ES-I3 (cell line): Measurements from ENCODE around the gene PLPP6.

ENCODE experiments used
- H3K36me3 ChIP-seq: 2 replicates; pipeline ENCODE4 v1.6.1; 2013; ENCODE audit warnings: mild to moderate bottlenecking, low read length, control low read depth, moderate library complexity; ENCODE audit not compliant: insufficient read depth
- H3K4me1 ChIP-seq: 2 replicates; pipeline ENCODE4 v1.6.1; 2013; ENCODE audit warnings: mild to moderate bottlenecking, control low read depth, low read length; ENCODE audit not compliant: insufficient read depth
- H3K9ac ChIP-seq: 2 replicates; pipeline ENCODE4 v1.6.1; 2013; ENCODE audit warnings: low read depth, mild to moderate bottlenecking, low read length, moderate library complexity
- H3K9me3 ChIP-seq: 2 replicates; pipeline ENCODE4 v1.6.1; 2013; ENCODE audit warnings: mild to moderate bottlenecking, low read length, moderate library complexity; ENCODE audit not compliant: control insufficient read depth, insufficient read depth

Gene PLPP6

GRCh38 chr9:4669890-4670289, 7.8 kb downstream of the PLPP6 start:
- H3K4me1 ChIP-seq = peaks cover 10% of the 10 kb centered on the region; the same call in 1 of the 2 replicates

GRCh38 chr9:4670591-4670990, 8.5 kb downstream of the PLPP6 start:
- Histone ChIP-seq H3K36me3 (no peaks in the 10 kb centered on the region), H3K9me3 (no peaks in the 10 kb centered on the region), H3K4me1 (peaks cover 4% of the 10 kb centered on the region; the same call in 1 of the 2 replicates), H3K9ac (no peak overlapping the region)

More at GRCh38 chr9:4669890-4670289, 7.8 kb downstream of the PLPP6 start:
- no peaks in the 10 kb centered on the region for H3K36me3 ChIP-seq
- H3K9ac ChIP-seq = no peak overlapping the region
- H3K9me3 ChIP-seq = no peaks in the 10 kb centered on the region

DNA sequence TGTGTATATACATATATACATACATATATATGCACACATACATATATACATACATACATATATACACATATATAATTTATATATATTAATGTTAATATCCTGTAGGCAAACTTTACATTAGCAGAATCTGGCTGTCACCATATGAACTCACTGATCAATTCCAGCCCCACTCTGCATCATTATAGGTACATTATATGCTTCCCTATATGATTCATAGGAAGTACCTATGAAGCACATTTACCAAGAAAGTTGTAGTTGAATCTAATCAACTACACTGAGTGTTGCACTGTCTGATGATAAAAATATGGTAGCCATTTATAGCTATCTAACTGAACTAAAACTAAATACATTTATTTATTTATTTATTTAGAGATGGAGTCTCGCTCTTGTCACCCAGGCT, 9.6 kb downstream of the PLPP6 start:
- no peaks in the 10 kb centered on the region for H3K36me3 ChIP-seq
- H3K9ac ChIP-seq = no peak overlapping the region
- peaks cover 4% of the 10 kb centered on the region; the same call in 1 of the 2 replicates for H3K4me1 ChIP-seq
- H3K9me3 ChIP-seq = no peaks in the 10 kb centered on the region

- no peaks in the 10 kb centered on the region for H3K36me3 ChIP-seq
- no peaks in the 10 kb centered on the region for H3K9me3 ChIP-seq
- H3K9ac ChIP-seq = no peak overlapping the region
- peaks cover 14% of the 10 kb centered on the region for H3K4me1 ChIP-seq
Observed at GRCh38 chr9:4674783-4675182, 12.7 kb downstream of the PLPP6 start.

DNA sequence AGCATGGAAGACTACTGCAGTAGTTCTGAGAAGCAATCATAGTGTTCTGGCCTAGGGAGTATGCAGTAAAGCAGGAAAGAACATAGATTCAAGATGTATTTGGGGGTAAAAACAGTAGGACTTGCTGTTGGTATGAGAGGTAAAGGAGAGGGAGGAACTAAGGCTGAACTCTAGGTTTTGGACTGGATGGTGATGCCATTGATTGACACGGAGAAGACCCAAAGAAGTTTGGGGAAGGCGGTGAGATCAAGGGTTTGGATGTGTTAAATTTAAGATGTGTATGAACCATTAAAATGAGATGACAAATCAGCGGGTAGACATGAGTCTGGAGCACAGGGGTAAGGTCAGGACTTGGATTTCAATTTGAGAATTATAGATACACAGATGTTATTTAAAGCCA, 15.3 kb downstream of the PLPP6 start:
- peaks cover 11% of the 10 kb centered on the region for H3K4me1 ChIP-seq
- H3K36me3 ChIP-seq = no peaks in the 10 kb centered on the region
- no peaks in the 10 kb centered on the region for H3K9me3 ChIP-seq
- H3K9ac ChIP-seq = no peak overlapping the region

GRCh38 chr9:4678679-4679267, 16.7 kb downstream of the PLPP6 start:
- Histone ChIP-seq H3K9ac (peak overlapping the region; percentile 88), H3K9me3 (no peaks in the 10 kb centered on the region), H3K36me3 (no peaks in the 10 kb centered on the region), H3K4me1 (peaks cover 11% of the 10 kb centered on the region)

GRCh38 chr9:4679268-4680172, 17.4 kb downstream of the PLPP6 start, which contains the start of gene CDC37L1:
CDC37L1 (plus strand) TSS chr9:4679569; CDS start chr9:4679768, 199 bp downstream.
- peaks cover 11% of the 10 kb centered on the region for H3K4me1 ChIP-seq
- H3K9ac ChIP-seq = peak within 1 kb of the TSS; percentile 88
- no peaks in the 10 kb centered on the region for H3K9me3 ChIP-seq
- H3K36me3 ChIP-seq = peaks cover under 1% of the 10 kb centered on the region; the same call in 1 of the 2 replicates

- H3K9me3 ChIP-seq = no peaks in the 10 kb centered on the region
- H3K36me3 ChIP-seq = peaks cover 4% of the 10 kb centered on the region; the same call in 1 of the 2 replicates
- H3K9ac ChIP-seq = peak overlapping the region; percentile 88
- H3K4me1 ChIP-seq = peaks cover 11% of the 10 kb centered on the region
Observed at GRCh38 chr9:4680173-4680525, 18.1 kb downstream of the PLPP6 start.

DNA sequence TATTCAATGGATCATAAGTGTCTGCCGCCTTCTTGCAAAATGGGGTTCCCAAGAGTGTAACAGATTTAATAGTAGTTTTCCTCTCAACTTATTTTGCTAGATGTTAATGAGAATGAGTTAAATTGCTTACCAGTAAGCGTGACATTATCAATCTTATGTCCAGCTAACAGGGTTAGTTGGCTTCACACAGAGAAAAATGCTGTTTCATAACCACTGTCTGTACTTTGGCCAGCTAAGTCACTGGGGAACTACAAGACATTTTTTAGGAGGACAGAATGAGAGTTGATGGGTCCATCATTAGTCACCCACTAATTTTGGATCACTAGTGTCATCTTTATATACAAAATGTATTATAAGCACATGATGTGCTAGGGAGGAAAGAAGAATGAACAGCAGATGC, 18.7 kb downstream of the PLPP6 start:
- Histone ChIP-seq H3K4me1 (peaks cover 11% of the 10 kb centered on the region), H3K36me3 (peaks cover 4% of the 10 kb centered on the region; the same call in 1 of the 2 replicates), H3K9me3 (no peaks in the 10 kb centered on the region), H3K9ac (peak overlapping the region; percentile 88)

- Histone ChIP-seq H3K36me3 (peaks cover 4% of the 10 kb centered on the region; the same call in 1 of the 2 replicates), H3K9me3 (no peaks in the 10 kb centered on the region), H3K9ac (no peak overlapping the region), H3K4me1 (no peaks in the 10 kb centered on the region)
Observed at GRCh38 chr9:4684820-4685219, 22.7 kb downstream of the PLPP6 start.

DNA sequence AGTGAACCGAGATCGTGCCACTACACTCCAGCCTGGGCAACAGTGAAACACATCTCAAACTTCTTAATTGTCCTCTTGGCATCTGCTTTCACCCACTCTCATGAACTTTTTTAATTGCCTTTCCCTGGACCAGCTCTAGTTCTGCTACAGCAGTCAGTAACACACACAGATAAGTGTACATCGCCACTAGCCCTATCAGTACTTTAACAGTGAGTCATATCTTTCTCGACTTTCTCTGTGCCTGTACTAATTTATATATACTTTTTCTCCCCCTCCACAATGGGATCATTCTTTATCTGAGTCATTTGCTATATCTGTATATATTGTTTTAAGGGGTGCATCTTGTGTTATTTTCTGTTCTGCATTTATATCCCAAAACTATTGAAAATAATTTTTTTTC, 24.0 kb downstream of the PLPP6 start:
- Histone ChIP-seq H3K4me1 (no peaks in the 10 kb centered on the region), H3K9ac (no peak overlapping the region), H3K36me3 (peaks cover 4% of the 10 kb centered on the region; the same call in 1 of the 2 replicates), H3K9me3 (no peaks in the 10 kb centered on the region)

- Histone ChIP-seq H3K9ac (no peak overlapping the region), H3K4me1 (no peaks in the 10 kb centered on the region), H3K9me3 (no peaks in the 10 kb centered on the region), H3K36me3 (peaks cover 4% of the 10 kb centered on the region; the same call in 1 of the 2 replicates)
Observed at GRCh38 chr9:4686584-4686983, 24.5 kb downstream of the PLPP6 start.

DNA sequence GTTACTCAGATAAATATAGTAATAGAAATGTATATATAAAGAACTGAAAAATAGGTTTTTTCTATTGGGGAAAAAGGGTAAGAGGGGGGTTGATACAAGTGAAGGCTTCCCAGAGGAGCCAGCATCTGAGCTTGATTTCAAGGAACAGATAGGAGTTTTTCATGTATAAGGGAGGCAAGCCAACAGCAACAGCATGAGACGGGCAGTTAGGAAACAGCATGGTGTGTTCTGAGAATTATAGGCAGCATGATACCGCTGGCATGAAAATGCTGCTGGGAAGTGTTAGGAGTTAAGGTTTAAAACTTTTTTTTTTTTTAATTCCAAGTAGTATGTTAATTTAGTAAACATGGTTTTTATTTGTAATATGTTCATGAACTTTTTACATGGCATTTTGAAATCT, 26.9 kb downstream of the PLPP6 start:
- Histone ChIP-seq H3K4me1 (no peaks in the 10 kb centered on the region), H3K9ac (no peak overlapping the region), H3K9me3 (no peaks in the 10 kb centered on the region), H3K36me3 (peaks cover 4% of the 10 kb centered on the region; the same call in 1 of the 2 replicates)

- Histone ChIP-seq H3K4me1 (no peaks in the 10 kb centered on the region), H3K36me3 (peaks cover 1% of the 10 kb centered on the region; the same call in 1 of the 2 replicates), H3K9me3 (no peaks in the 10 kb centered on the region), H3K9ac (no peak overlapping the region)
Observed at GRCh38 chr9:4689687-4690104, 27.6 kb downstream of the PLPP6 start.
